Endothelial cell of umbilical vein (primary cell): ENCODE results near the gene CCDC12. TPM values are rescaled to one million over a fixed set of nuclear protein-coding genes. Genes with fewer than 3 reads are reported as not detected.

Source experiments
- BruUV-seq: library from RNA; stranded (reverse); fragments of 400-500 nt; replicated peaks from 2 replicates; lab custom pipeline; 2021; lab: Mats Ljungman, UMichigan
- CTCF ChIA-PET: fragments of 300-600, 350-600 bp; sonication (Branson Sonifier 250); formaldehyde crosslinking; loops from one replicate; lab custom pipeline; 2021; ENCODE audit warnings: antibody characterized with exemption, inconsistent platforms; lab: Charles Lee
- POLR2A ChIA-PET: fragments of 300-600, 350-600 bp; sonication (Branson Sonifier 250); formaldehyde crosslinking; loops from one replicate; lab custom pipeline; 2021; ENCODE audit warnings: antibody characterized with exemption, inconsistent platforms; lab: Charles Lee
- DNase-seq: peaks from one replicate; pipeline ENCODE4 v3.0.0-alpha.2; 2011; ENCODE audit warnings: low read depth, low spot score
- FAIRE-seq: peaks from 2 replicates; lab custom pipeline; 2011; peaks lifted over from hg19 to GRCh38; lab: Jason Lieb, UNC
- H2AFZ ChIP-seq: 2 replicates; pipeline ENCODE4 v1.6.0; 2012; ENCODE audit warnings: low read depth, low read length, control low read depth, inconsistent platforms
- H3K27ac ChIP-seq: 2 replicates; pipeline ENCODE4 v1.5.1; 2011; ENCODE audit warnings: low read depth, mild to moderate bottlenecking, control low read depth, low read length, moderate library complexity; ENCODE audit not compliant: insufficient read depth
- H3K27me3 ChIP-seq, 2 experiments: 2 replicates each; pipeline versions ENCODE4 v1.6.0 to v1.6.1; 2011; ENCODE audit warnings: low read length in 2 of 2, mixed read lengths in 1 of 2; ENCODE audit not compliant: control insufficient read depth in 2 of 2, insufficient read depth in 2 of 2
- H3K36me3 ChIP-seq, 2 experiments: 2 replicates in 1 of 2; 3 replicates in 1 of 2; pipeline ENCODE4 v1.5.1; 2011; ENCODE audit warnings: low read length in 2 of 2, mild to moderate bottlenecking in 1 of 2, moderate library complexity in 1 of 2; ENCODE audit not compliant: control insufficient read depth in 2 of 2, insufficient read depth in 2 of 2; ENCODE audit errors: extremely low read depth in 1 of 2
- H3K4me1 ChIP-seq: 3 replicates; pipeline ENCODE4 v1.5.1; 2011; ENCODE audit warnings: mild to moderate bottlenecking, low read length; ENCODE audit not compliant: control insufficient read depth, insufficient read depth; ENCODE audit errors: extremely low read depth
- H3K4me2 ChIP-seq: 2 replicates; pipeline ENCODE4 v1.6.1; 2011; ENCODE audit warnings: low read length, control low read depth, mixed read lengths; ENCODE audit not compliant: insufficient read depth
- H3K4me3 ChIP-seq, 3 experiments: fragments of 200-600 bp in 1 of 3; sonication (generic), shearing (Covaris generic) in 1 of 3; replicated peaks in 1 of 3; 2 replicates each; pipeline ENCODE4 v1.5.1; 2011 to 2016; ENCODE audit warnings: control low read depth in 3 of 3, low read length in 3 of 3, mild to moderate bottlenecking in 2 of 3, inconsistent platforms in 1 of 3, low read depth in 1 of 3, moderate library complexity in 1 of 3; ENCODE audit not compliant: insufficient read depth in 1 of 3
- H3K79me2 ChIP-seq: 2 replicates; pipeline ENCODE4 v1.6.0; 2012; ENCODE audit warnings: low read length, inconsistent platforms; ENCODE audit not compliant: control insufficient read depth, insufficient read depth
- H3K9ac ChIP-seq: replicated peaks from 2 replicates; pipeline ENCODE3; 2011; ENCODE audit warnings: low read length, control low read depth; ENCODE audit not compliant: insufficient read depth; ENCODE audit errors: extremely low read depth
- H3K9me1 ChIP-seq: replicated peaks from 3 replicates; pipeline ENCODE4 v1.6.0; 2011; ENCODE audit warnings: mild to moderate bottlenecking, low read length; ENCODE audit not compliant: control insufficient read depth, insufficient read depth; ENCODE audit errors: extremely low read depth
- H3K9me3 ChIP-seq: replicated peaks from 2 replicates; pipeline ENCODE4 v1.5.1; 2012; ENCODE audit warnings: low read length, inconsistent platforms; ENCODE audit not compliant: control insufficient read depth, insufficient read depth
- H4K20me1 ChIP-seq: replicated peaks from 2 replicates; pipeline ENCODE3; 2011; ENCODE audit warnings: mild to moderate bottlenecking, low read length; ENCODE audit not compliant: control insufficient read depth, insufficient read depth; ENCODE audit errors: extremely low read depth
- CTCF ChIP-seq, 2 donors: IDR thresholded peaks; 1 replicate in 1 of 2; 2 replicates in 1 of 2; pipeline ENCODE4 v1.5.1; 2011; ENCODE audit warnings: low read length in 2 of 2, mild to moderate bottlenecking in 2 of 2, moderate library complexity in 2 of 2, control low read depth in 1 of 2, inconsistent platforms in 1 of 2, low read depth in 1 of 2; ENCODE audit not compliant: insufficient read depth in 1 of 2; ENCODE audit errors: extremely low read depth in 1 of 2
- EZH2 ChIP-seq: IDR thresholded peaks from 2 replicates; pipeline ENCODE4 v1.6.1; 2012; ENCODE audit warnings: borderline replicate concordance, low read depth, mild to moderate bottlenecking, moderate library complexity, low read length, inconsistent platforms; ENCODE audit not compliant: severe bottlenecking
- FOS ChIP-seq: IDR thresholded peaks from 2 replicates; pipeline ENCODE4 v1.6.1; 2011; ENCODE audit warnings: mild to moderate bottlenecking, low read length, moderate library complexity, borderline replicate concordance; ENCODE audit not compliant: insufficient read depth
- GATA2 ChIP-seq: IDR thresholded peaks from 2 replicates; pipeline ENCODE4 v1.7.0; 2011; ENCODE audit warnings: low read depth, mild to moderate bottlenecking, moderate library complexity, mixed read lengths, low read length; ENCODE audit not compliant: insufficient read length, insufficient read depth
- JUN ChIP-seq: IDR thresholded peaks from 2 replicates; pipeline ENCODE4 v1.6.1; 2011; ENCODE audit warnings: borderline replicate concordance, low read depth; ENCODE audit not compliant: insufficient read length, insufficient read depth
- MAX ChIP-seq: IDR thresholded peaks from 2 replicates; pipeline ENCODE4 v1.6.1; 2011; ENCODE audit not compliant: insufficient read depth, insufficient read length
- MYC ChIP-seq: IDR thresholded peaks from one replicate; pipeline ENCODE4 v1.6.1; 2011; ENCODE audit warnings: mild to moderate bottlenecking, low read depth, low read length
- POLR2A ChIP-seq: IDR thresholded peaks from 2 replicates; pipeline ENCODE4 v1.6.1; 2012; ENCODE audit warnings: low read depth, mild to moderate bottlenecking, control low read depth, low read length
- POLR2AphosphoS5 ChIP-seq: IDR thresholded peaks from 2 replicates; pipeline ENCODE4 v1.6.1; 2012; ENCODE audit warnings: low read depth, mild to moderate bottlenecking, control low read depth, low read length, moderate library complexity; ENCODE audit not compliant: insufficient read depth
- dilution Hi-C: fragments of 300-500 bp; cut with MboI; formaldehyde crosslinking; loops from one replicate; pipeline ENCODE4 v1.15.0; 2019; ENCODE audit warnings: low sequenced_read_pairs; ENCODE audit not compliant: extremely low pct_ligation_motif_present
- intact Hi-C: fragments of 100-400 bp; cut with micrococcal nuclease; formaldehyde crosslinking; loops from one replicate; pipeline ENCODE4 v1.10.0; 2022
- polyA plus RNA-seq, 4 experiments: library from polyadenylated mRNA; depleted of rRNA in 3 of 4; stranded (reverse) in 3 of 4; unstranded in 1 of 4; fragments of >200 nt; gene quantifications; 2 replicates each; pipeline versions ENCODE4 v1.2.1 to v1.2.3, GENCODE V29; 2011 to 2012; ENCODE audit warnings: missing spikeins in 1 of 4
- total RNA-seq: library from RNA; stranded (reverse); gene quantifications from 2 replicates; pipeline ENCODE4 v1.2.3, GENCODE V29; 2021

The CCDC12 gene
- total and polyA plus RNA-seq, 2 donors (not counting 3 experiments of a cell fraction or from before 2014, with no cell fraction given): 35.1 to 50.5 TPM

DNA sequence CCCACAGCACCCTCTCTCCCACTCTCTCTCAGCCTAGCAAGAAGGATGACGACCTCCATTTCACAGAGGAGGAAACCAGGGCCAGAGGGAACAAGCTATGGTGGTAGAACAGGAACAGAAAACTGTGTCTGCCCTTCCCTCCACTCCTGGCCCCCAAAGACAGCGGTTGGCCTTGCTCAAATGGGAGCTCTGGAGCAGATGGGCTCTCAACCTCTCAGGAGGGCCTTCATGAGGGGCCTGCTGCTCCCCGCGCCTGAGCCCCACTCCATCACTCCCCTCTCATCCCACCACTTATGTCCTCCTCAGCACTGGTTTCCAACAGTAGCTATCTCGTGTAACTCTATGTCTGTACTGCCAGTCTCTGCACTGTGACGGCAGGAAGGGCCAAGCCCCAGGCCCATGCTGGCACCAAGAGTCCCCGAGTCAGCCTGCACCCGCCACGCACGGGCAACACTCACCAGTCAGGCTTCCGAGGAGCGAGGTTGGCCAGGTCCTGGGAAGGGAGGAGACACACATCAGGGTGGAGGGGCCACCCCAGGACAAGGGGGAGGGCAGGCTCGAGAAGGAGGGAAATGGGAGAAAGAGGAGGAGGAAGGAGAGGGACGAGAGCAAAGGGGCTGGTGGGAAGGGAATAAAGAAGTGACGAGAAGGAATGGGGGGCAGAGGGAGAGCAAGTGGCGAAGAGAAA lies 53.5 kb downstream of the CCDC12 start:
- Histone ChIP-seq H3K36me3 (peaks cover 8 to 43% of the 10 kb centered on the region in 2 experiments), H3K4me1 (peaks cover 19% of the 10 kb centered on the region), H3K9ac (no peak overlapping the region), H3K27ac (no peak overlapping the region), H3K9me1 (no peaks in the 10 kb centered on the region), H3K4me2 (no peak overlapping the region), H4K20me1 (no peaks in the 10 kb centered on the region), H3K27me3 (no peaks in the 10 kb centered on the region), H3K79me2 (peaks cover 21% of the 10 kb centered on the region), H3K9me3 (no peaks in the 10 kb centered on the region), H2AFZ (no peak overlapping the region), H3K4me3 (no peak overlapping the region)
- BruUV-seq: no TSS peak
- no peak for TF ChIP-seq JUN
- TF ChIP-seq POLR2A: no peak
- no peak for TF ChIP-seq EZH2
- no peak for TF ChIP-seq CTCF (IDR thresholded peaks at IDR 0.05; ENCODE audit: extremely low read depth in 1 of 2, insufficient read depth in 1 of 2, low read depth in 1 of 2, low read length in 2 of 2)
- no peak for TF ChIP-seq MYC
- TF ChIP-seq FOS: no peak
- no peak for TF ChIP-seq POLR2AphosphoS5
- no peak for TF ChIP-seq GATA2
- no peak for TF ChIP-seq MAX
- dilution Hi-C loops: no loop called here
- ChIA-PET POLR2A (no interaction called here), CTCF (interaction anchor here (0.6 to 2.9 kb wide), 30 partner anchors 9 to 401 kb away, joined by 3 to 52 read pairs (median 6); partner anchors contain the start of genes CCDC12 and NBEAL2)
- intact Hi-C loops: loop anchor here (1.0 to 10.0 kb wide), 3 partner anchors 75 to 402 kb away; no protein-coding TSS in a partner anchor
- FAIRE-seq: no peak
- DNase-seq: no peak
